HG03354 (cell line): Measurements from ENCODE around the gene ADAMTS2.

ENCODE experiments used
- ATAC-seq: cut with Tn5 transposase; IDR thresholded peaks from one replicate; pipeline ENCODE4 v1.9.1; 2021; ENCODE audit warnings: mild to moderate bottlenecking; ENCODE audit not compliant: unreplicated experiment, poor library complexity, severe bottlenecking

Gene ADAMTS2

DNA sequence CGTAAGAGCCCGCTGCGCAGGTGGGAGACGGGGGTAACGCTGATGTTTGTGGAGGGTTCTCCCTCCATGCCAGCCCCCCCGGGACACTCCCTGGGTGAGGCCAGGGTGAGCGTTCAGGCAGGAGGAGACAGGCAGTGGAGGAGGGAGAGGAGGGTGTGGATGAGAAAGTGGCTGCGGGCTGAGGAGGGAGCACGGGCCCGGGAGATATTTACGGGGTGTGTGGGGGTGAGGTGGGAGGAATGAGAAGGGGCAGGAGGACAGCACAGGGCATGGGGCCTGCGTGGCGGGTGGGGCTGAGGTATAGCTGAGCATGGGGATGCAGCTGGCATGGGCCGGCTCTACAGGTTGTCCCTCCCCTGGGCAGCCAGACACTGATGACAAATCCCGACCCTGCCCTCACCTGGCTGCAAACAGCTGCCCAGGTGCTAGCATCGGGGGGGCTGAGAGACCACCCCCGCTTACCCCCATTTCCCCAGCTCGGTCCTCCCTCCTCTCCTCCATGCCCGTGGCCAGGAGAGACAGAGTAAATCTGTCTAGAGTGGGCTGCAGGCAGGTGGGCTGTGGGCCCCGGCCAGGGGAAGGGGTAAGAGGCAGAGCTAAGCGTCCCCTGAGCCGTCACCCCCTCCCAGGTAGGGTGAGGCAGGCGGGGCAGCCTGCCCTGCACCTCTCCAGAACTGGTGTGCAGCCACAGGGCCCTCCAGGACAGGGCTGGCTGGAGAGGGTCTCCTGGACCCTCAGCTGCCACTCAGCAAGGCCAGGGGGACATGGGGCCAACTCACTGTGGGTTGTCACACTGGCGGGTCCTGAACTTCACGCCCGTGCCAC lies 205.9 kb downstream of the ADAMTS2 start:
- no peak for ATAC-seq

- no peak for ATAC-seq
Observed at GRCh38 chr5:179138568-179138925, 206.7 kb downstream of the ADAMTS2 start.

DNA sequence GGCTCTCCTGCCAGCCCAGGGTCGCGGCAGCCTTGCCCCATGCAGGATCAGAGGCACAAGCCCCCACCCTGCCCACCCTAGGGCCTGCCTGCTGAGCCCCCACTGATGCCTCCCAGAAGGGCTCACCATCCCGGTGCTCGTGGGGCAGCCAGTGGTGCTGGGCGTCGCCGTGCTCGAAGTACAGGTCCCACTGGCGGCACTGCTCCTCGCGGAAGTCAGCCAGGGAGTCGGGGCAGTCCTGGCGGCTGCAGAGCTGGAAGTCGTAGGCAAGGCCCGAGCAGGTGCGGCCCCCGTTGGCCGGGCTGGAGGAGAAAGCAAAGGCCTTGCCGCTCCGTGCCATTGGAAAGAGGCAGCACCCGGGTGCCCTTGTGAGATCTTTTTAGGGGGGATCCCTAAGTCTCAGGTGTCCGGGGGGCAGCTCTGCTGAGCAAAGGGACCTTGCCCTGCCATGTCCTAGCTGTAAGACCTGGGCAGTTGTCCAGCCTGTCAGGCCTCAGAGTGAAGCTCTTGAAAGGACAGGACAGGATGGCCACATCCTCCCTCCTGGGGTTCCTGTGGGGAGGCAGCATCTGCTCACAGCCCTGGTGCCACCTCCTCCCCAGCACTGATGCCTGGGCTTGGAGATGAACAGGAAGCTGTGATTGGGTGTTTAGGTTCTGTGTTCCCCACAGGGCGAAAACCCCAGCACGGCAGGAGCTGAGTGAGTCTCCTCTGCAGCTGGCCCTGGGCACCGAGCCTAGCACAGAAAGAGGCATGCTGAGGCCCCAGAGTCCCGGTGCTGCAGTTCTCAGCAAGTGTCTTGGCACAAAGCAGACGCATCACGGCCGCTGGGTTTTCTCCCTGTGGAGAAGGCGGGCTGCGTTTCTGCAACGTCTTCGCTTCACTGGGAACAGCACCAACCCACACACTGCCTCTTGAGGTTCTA lies 207.4 kb downstream of the ADAMTS2 start:
- ATAC-seq, result no peak

DNA sequence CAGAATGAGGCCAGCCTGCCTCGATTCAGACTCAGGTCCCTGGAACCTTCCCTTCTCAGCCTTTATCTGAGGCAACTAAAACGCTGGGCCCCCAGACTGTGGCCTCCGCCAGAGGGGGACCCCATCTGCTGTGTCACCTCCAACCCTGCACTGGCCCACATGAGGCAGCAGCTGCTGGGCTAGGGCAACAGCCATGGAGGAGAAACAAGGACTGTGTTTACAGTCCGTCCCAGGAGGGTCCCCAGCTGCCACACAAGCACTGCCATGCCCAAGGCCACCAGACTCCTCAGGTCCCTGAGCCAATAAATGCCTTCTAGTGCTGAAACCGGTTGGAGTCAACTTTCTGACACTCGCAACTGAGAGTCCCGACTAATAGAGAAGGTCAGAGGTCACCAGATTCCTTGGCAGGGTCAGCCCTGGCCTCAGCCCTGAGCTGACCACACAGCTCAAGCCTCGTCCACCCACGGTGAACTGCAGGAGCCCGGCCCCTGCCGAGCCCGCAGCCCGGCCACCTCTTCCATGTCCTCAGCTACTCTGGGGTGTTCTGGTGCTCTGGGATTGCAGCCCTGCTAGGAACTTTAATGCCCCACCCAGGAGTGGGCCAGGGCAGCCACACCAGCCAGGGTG lies 208.1 kb downstream of the ADAMTS2 start:
- no peak for ATAC-seq

DNA sequence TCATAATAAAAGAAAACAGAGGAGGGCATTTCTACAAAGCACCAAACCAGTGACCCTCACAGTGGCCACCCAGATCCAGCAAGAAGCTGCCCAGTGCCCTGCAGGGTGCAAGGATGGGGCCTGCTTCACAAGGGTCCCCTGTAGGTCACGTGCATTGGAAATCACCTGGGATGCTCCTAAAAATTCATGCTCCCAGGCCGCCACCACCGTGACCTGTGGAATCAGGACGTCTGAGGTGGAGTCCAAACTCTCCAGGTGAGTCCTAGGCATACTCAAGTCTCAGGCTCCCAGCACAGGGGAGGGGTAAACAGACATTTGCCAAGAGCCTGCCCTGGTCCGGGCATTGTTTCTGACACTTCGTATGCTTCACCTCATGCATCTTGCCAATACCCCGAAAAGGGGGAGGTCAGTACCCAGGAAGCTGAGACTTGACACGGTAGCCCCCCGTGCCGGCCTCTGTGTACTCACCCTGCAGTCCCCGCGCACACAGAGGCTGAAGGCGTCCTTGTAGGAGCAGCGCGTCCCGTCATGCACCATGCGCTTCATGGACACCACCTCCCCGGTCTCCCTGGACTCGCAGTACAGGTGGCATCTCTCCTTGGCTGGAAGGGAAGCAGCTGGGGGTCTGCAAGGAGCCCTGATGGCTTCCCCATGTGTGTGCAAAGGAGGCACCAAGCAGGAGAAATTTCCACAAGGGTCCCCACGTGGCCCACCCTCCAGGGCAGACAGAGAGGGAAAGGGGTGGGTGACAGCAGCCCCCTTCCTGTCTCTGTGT lies 209.6 kb downstream of the ADAMTS2 start:
- no peak for ATAC-seq

DNA sequence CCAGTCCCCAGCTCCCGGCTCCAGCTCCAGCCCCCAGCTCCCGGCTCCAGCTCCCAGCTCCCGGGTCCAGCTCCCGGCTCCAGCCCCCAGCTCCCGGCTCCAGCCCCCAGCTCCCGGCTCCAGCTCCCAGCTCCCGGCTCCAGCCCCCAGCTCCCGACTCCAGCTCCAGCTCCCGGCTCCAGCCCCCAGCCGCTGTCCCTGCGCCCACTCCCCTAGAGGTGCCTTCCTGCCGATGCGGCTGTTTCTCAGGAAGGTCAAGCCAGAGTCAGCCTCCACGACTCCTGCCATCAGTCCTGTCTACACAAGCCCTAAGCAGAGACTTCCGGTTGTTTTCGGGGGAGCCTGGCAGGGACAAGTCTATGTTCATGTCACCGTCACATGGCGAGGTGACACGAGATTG lies 210.3 kb downstream of the ADAMTS2 start:
- ATAC-seq, result no peak

GRCh38 chr5:179134511-179134910 lies 210.8 kb downstream of the ADAMTS2 start:
- ATAC-seq, result no peak

- ATAC-seq, result no peak
Observed at GRCh38 chr5:179132586-179133355, 212.5 kb downstream of the ADAMTS2 start.

- no peak for ATAC-seq
Observed at GRCh38 chr5:179131886-179132585, 213.2 kb downstream of the ADAMTS2 start.

DNA sequence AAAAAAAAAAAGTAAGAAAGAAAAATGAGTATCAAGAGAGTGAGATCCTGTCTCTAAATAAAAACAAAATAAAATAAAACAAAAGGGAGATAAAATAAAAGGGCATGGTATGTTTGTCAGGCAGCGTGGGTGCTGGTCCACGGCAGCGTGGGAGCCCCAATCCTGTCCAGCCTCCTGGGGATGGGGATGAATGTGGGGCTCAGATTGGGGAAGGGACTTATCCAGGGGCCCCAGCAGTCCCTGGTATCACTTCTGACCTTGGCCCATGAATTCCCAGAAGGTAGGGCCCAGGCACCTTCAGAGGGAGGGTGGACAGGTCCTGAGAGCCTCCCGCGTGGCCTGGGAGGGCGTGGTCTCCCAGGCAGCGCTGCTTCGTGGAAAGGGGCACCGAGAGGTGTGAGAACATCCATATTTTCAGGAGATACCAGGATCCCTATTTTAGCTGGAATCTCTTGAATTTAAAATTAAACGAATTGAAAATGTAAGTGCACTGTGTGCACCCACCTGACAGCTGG lies 213.9 kb downstream of the ADAMTS2 start:
- ATAC-seq, result no peak

DNA sequence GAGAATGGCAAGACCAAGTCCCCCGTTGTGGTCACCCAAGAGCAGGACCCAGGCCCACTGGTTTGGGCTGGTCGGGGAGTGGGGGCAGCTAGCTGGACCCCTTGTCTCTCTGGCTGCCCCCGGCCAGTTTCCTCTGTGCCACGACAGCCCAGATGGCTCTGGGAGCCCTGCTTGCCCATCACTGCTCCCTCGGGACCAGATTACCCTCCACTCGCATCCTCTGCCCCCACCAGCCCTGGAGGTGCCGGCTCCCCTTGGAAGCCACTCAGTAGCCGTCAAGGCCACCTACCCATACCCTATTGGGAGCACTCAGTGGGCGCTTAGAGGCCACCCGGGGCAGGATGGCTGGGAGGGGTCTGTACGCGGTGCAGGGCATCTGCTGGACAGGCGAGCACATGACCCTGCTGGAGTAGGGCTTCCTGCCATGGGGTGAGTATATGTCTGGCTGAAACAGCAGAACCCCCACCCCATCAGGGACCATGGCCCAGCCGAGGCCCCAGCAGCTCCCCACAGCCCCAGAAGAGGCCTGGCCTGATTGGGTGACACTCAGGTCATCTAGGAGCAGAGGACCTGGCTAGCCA lies 215.1 kb downstream of the ADAMTS2 start:
- ATAC-seq, result no peak

DNA sequence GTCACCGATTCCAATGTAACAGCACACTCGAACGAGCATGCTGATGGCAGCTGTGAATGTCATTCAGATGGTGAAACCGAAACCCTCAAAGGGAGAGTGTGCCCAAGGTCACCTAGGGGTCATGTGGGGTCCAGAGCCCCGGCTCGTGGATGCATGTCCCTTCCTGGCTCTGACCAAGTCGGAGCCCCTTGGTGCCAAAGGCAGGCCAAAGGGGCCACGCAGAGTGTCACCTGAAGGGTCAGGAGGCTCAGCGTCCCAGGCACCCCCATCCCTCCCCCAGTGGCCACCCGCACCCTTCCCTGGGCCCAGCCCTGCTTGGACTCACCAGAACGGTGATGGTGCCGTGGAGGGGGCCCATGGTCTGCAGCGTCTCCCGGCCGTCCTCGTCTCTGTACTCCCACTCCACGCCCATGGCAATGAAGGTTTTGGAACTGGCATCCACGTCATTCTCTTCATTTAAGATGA lies 215.6 kb downstream of the ADAMTS2 start:
- no peak for ATAC-seq

DNA sequence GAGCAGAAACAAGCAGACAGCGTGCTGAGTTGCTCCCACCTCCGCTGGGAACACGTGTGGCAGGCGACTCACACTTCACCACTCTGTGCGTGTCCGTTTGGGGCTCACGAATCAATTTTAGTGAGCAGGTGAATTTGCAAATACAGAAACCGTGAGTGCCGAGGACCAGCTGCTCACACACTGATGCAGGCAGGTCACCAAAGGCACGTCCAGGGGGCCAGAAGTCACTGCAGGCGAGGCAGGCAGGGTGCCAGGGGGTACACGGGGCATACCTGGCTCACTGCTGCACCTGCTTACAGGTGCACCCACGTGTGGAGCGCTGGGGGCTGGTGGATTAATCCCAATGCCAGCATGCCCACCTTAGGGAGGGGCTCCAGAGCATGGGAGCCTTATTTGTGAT lies 216.3 kb downstream of the ADAMTS2 start:
- ATAC-seq, result no peak

- ATAC-seq, result no peak
Observed at GRCh38 chr5:179128041-179128365, 217.3 kb downstream of the ADAMTS2 start.

DNA sequence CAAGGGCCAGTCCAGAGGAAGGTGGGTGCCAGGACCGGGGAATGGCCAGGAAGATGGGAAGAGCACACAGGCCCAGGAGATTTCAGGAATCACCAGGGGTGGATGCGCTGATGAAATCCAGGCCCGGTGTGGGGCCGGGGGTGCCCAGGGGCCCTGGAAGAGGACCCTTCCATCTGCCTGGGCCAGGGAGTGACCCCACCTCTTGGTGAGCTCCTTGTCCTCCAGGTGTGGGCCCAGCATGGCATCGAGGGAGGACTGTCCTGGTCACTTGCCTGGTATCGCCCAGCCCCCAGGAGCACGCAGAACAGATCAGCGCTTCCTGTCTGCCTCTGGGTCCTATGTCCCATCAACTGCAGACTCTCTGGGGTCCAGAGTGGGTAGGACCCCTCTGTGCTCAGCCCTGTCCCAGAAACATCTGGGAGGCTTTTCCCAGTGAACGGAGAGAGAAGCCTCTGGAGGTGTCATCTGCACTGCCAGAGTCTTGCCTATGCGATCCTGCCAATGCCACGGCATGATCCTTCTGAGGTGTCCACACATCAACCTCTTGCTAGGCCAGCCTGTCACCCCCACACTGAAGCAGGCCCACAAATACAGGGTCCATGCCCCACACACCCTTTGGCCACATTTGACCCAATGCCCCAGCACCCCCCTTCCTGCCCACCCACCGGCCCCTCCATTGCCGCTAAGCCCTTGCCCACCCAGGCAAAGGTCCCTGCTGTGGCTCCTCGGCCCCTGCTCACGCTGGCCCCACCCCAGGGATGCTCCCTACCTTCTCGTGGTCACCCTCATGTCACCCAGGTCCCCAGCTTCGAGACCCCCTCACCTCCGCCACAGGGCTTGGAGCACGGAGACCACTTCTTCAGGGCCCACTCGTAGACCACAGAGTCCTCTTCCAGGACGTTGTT lies 217.9 kb downstream of the ADAMTS2 start:
- no peak for ATAC-seq

- ATAC-seq, result no peak
Observed at GRCh38 chr5:179126506-179126991, 218.7 kb downstream of the ADAMTS2 start.
